CD8-positive, alpha-beta memory T cell (primary cell): Measurements from ENCODE around the gene IL16. TPM values are rescaled to one million over a fixed set of nuclear protein-coding genes. Genes with fewer than 3 reads are reported as not detected.
A peak's percentile ranks its signal among the peaks of the same experiment; 100 is the strongest.
"Not testable (repeated sequence)": the region's sequence is repeated elsewhere in the genome, so short reads cannot be mapped to it uniquely, and the experiment has no call there.

Experiments used
- CTCF ChIA-PET: fragments of 350-600 bp; sonication (Branson Sonifier 250); formaldehyde crosslinking; loops from one replicate; lab custom pipeline; 2021; ENCODE audit warnings: antibody characterized with exemption; lab: Charles Lee
- POLR2A ChIA-PET: fragments of 350-600 bp; sonication (Branson Sonifier 250); formaldehyde crosslinking; loops from one replicate; lab custom pipeline; 2021; ENCODE audit warnings: antibody characterized with exemption; lab: Charles Lee
- DNase-seq, 5 donors: peaks; one replicate each; pipeline versions ENCODE4 v3.0.0 to v3.0.0-alpha.2; 2020 to 2022; ENCODE audit warnings: mixed read lengths in 1 of 5
- H3K27ac ChIP-seq: one replicate; pipeline ENCODE4 v1.7.0; 2013; ENCODE audit warnings: low read depth, mild to moderate bottlenecking, low read length, moderate library complexity
- H3K27me3 ChIP-seq: 2 replicates; pipeline ENCODE4 v1.7.0; 2013; ENCODE audit warnings: low read length, mild to moderate bottlenecking; ENCODE audit not compliant: insufficient read depth, poor library complexity, severe bottlenecking
- H3K36me3 ChIP-seq: 2 replicates; pipeline ENCODE4 v1.7.0; 2013; ENCODE audit warnings: mild to moderate bottlenecking, low read length, moderate library complexity; ENCODE audit not compliant: insufficient read depth
- H3K4me1 ChIP-seq: 2 replicates; pipeline ENCODE4 v1.7.0; 2013; ENCODE audit warnings: mild to moderate bottlenecking, low read length, moderate library complexity; ENCODE audit not compliant: insufficient read depth
- H3K4me3 ChIP-seq: 2 replicates; pipeline ENCODE4 v1.7.0; 2013; ENCODE audit warnings: mild to moderate bottlenecking, low read length
- H3K9me3 ChIP-seq: 2 replicates; pipeline ENCODE4 v1.7.0; 2013; ENCODE audit warnings: mild to moderate bottlenecking, low read length
- H3K27ac Mint-ChIP-seq, 8 donors: one replicate each; pipeline ENCODE4 v1.8.0; 2020 to 2021; ENCODE audit warnings: mixed read lengths in 8 of 8, mild to moderate bottlenecking in 6 of 8, inconsistent platforms in 3 of 8, moderate library complexity in 3 of 8
- H3K27me3 Mint-ChIP-seq, 2 donors: one replicate each; pipeline ENCODE4 v1.8.0; 2020 to 2021; ENCODE audit warnings: mixed read lengths in 2 of 2, mild to moderate bottlenecking in 1 of 2, moderate library complexity in 1 of 2
- H3K36me3 Mint-ChIP-seq, 3 donors: one replicate each; pipeline ENCODE4 v1.8.0; 2020 to 2021; ENCODE audit warnings: mixed read lengths in 3 of 3, inconsistent platforms in 1 of 3, mild to moderate bottlenecking in 1 of 3
- H3K4me1 Mint-ChIP-seq, 3 donors: one replicate each; pipeline ENCODE4 v1.8.0; 2020 to 2021; ENCODE audit warnings: mixed read lengths in 3 of 3, inconsistent platforms in 1 of 3, mild to moderate bottlenecking in 1 of 3
- H3K4me3 Mint-ChIP-seq, 7 donors: one replicate each; pipeline ENCODE4 v1.8.0; 2020 to 2021; ENCODE audit warnings: mixed read lengths in 7 of 7, mild to moderate bottlenecking in 6 of 7, moderate library complexity in 4 of 7, inconsistent platforms in 2 of 7
- H3K9me3 Mint-ChIP-seq, 5 donors: one replicate each; pipeline ENCODE4 v1.8.0; 2020 to 2022; ENCODE audit warnings: mixed read lengths in 5 of 5, mild to moderate bottlenecking in 3 of 5, moderate library complexity in 2 of 5, inconsistent platforms in 1 of 5
- polyA plus RNA-seq: library from polyadenylated mRNA; unstranded; fragments of 300-500 nt; fragmentation: Illumina TruSeq; gene quantifications from one replicate; pipeline ENCODE4 v1.2.3, GENCODE V29; 2021
- total RNA-seq, 2 experiments: library from RNA; stranded (reverse); gene quantifications; one replicate each; pipeline ENCODE4 v1.2.3, GENCODE V29; 2021

Gene IL16
- total and polyA plus RNA-seq, 3 experiments from 2014 or later, result 73.4 to 310 (median 73.8) TPM

- H3K27me3 Mint-ChIP-seq, result peaks cover 0 to 1% of the 10 kb centered on the region in 2 donors
- H3K27ac ChIP-seq, result no peak overlapping the region
These were observed 141.7 kb downstream of the IL16 start for GRCh38 chr15:81338170-81339007.

GRCh38 chr15:81339321-81339720 is 142.6 kb downstream of the IL16 start:
- Histone ChIP-seq H3K27ac (no peak overlapping the region), H3K9me3 (no peaks in the 10 kb centered on the region), H3K4me1 (no peaks in the 10 kb centered on the region), H3K36me3 (no peaks in the 10 kb centered on the region), H3K27me3 (no peaks in the 10 kb centered on the region), H3K4me3 (no peak overlapping the region)
- Mint-ChIP-seq H3K27ac (no peak overlapping the region), H3K36me3 (peaks cover 0 to 4% (median 0%) of the 10 kb centered on the region in 3 donors), H3K4me3 (no peak overlapping the region), H3K4me1 (peaks cover 0 to 5% (median 5%) of the 10 kb centered on the region in 3 donors), H3K9me3 (no peaks in the 10 kb centered on the region), H3K27me3 (peaks cover 0 to 1% of the 10 kb centered on the region in 2 donors)
- POLR2A ChIA-PET, result no interaction called here
- CTCF ChIA-PET, result interaction anchor here (1.5 to 5.3 kb wide), 2 partner anchors 64 to 72 kb away, joined by 5 to 37 read pairs; no protein-coding TSS in a partner anchor
- no peak for DNase-seq

More at GRCh38 chr15:81338170-81339007, 141.7 kb downstream of the IL16 start:
- no peaks in the 10 kb centered on the region for H3K9me3 ChIP-seq
- H3K36me3 ChIP-seq, result no peaks in the 10 kb centered on the region
- no peak for DNase-seq
- POLR2A ChIA-PET, result no interaction called here
- Mint-ChIP-seq H3K4me3 (no peak overlapping the region), H3K36me3 (peaks cover 0 to 4% (median 0%) of the 10 kb centered on the region in 3 donors), H3K4me1 (peaks cover 0 to 5% (median 5%) of the 10 kb centered on the region in 3 donors), H3K27ac (peak overlapping the region in 1 of 8 donors; percentile 7), H3K9me3 (no peaks in the 10 kb centered on the region)
- CTCF ChIA-PET, result interaction anchor here (1.0 to 5.3 kb wide), 3 partner anchors 63 to 71 kb away, joined by 3 to 37 read pairs (median 5); no protein-coding TSS in a partner anchor
- H3K4me1 ChIP-seq, result no peaks in the 10 kb centered on the region
- no peak overlapping the region for H3K4me3 ChIP-seq
- H3K27me3 ChIP-seq, result no peaks in the 10 kb centered on the region

GRCh38 chr15:81339851-81340250 is 143.2 kb downstream of the IL16 start:
- Histone ChIP-seq H3K9me3 (no peaks in the 10 kb centered on the region), H3K4me1 (no peaks in the 10 kb centered on the region), H3K27me3 (no peaks in the 10 kb centered on the region), H3K4me3 (no peak overlapping the region), H3K36me3 (no peaks in the 10 kb centered on the region), H3K27ac (no peak overlapping the region)
- Mint-ChIP-seq H3K27ac (peak overlapping the region in 1 of 8 donors; percentile 9), H3K4me1 (peaks cover 0 to 5% (median 5%) of the 10 kb centered on the region in 3 donors), H3K9me3 (no peaks in the 10 kb centered on the region), H3K36me3 (peaks cover 0 to 4% (median 2%) of the 10 kb centered on the region in 3 donors), H3K27me3 (peaks cover 0 to 1% of the 10 kb centered on the region in 2 donors), H3K4me3 (no peak overlapping the region)
- ChIA-PET CTCF (interaction anchor here (1.5 kb wide), 1 partner anchor 64 kb away, joined by 5 read pairs; no protein-coding TSS in a partner anchor), POLR2A (no interaction called here)
- no peak for DNase-seq

GRCh38 chr15:81341351-81341750 is 144.7 kb downstream of the IL16 start:
- no peak for DNase-seq
- no peaks in the 10 kb centered on the region for H3K27me3 ChIP-seq
- no peak overlapping the region for H3K4me3 ChIP-seq
- no peaks in the 10 kb centered on the region for H3K4me1 ChIP-seq
- ChIA-PET POLR2A (no interaction called here), CTCF (interaction anchor here (1.2 kb wide), 1 partner anchor 66 kb away, joined by 3 read pairs; no protein-coding TSS in a partner anchor)
- peaks cover 0 to 4% (median 2%) of the 10 kb centered on the region in 3 donors for H3K36me3 Mint-ChIP-seq
- no peak overlapping the region for H3K4me3 Mint-ChIP-seq
- no peak overlapping the region for H3K27ac ChIP-seq
- H3K27me3 Mint-ChIP-seq, result peaks cover 0 to 1% of the 10 kb centered on the region in 2 donors
- peaks cover 0 to 5% (median 5%) of the 10 kb centered on the region in 3 donors for H3K4me1 Mint-ChIP-seq
- no peak overlapping the region for H3K27ac Mint-ChIP-seq
- no peaks in the 10 kb centered on the region for H3K9me3 Mint-ChIP-seq
- H3K9me3 ChIP-seq, result no peaks in the 10 kb centered on the region
- no peaks in the 10 kb centered on the region for H3K36me3 ChIP-seq

GRCh38 chr15:81343371-81343770 is 146.7 kb downstream of the IL16 start:
- no peaks in the 10 kb centered on the region for H3K9me3 Mint-ChIP-seq
- Histone ChIP-seq H3K4me1 (no peaks in the 10 kb centered on the region), H3K36me3 (no peaks in the 10 kb centered on the region), H3K27me3 (no peaks in the 10 kb centered on the region), H3K4me3 (no peak overlapping the region), H3K27ac (no peak overlapping the region), H3K9me3 (no peaks in the 10 kb centered on the region)
- no peak for DNase-seq
- H3K27me3 Mint-ChIP-seq, result peaks cover 0 to 4% of the 10 kb centered on the region in 2 donors
- no peaks in the 10 kb centered on the region for H3K4me1 Mint-ChIP-seq
- no peak overlapping the region for H3K27ac Mint-ChIP-seq
- POLR2A ChIA-PET, result no interaction called here
- CTCF ChIA-PET, result interaction anchor here (0.8 to 1.2 kb wide), 2 partner anchors 77 kb away, joined by 4 read pairs; no protein-coding TSS in a partner anchor
- H3K4me3 Mint-ChIP-seq, result no peak overlapping the region
- H3K36me3 Mint-ChIP-seq, result peaks cover 0 to 4% (median 2%) of the 10 kb centered on the region in 3 donors

- POLR2A ChIA-PET, result no interaction called here
These were observed 149.9 kb downstream of the IL16 start for GRCh38 chr15:81346611-81347010.

GRCh38 chr15:81347910-81348309 is 151.2 kb downstream of the IL16 start:
- POLR2A ChIA-PET, result no interaction called here
- H3K4me1 ChIP-seq, result no peaks in the 10 kb centered on the region
- no peak overlapping the region for H3K4me3 Mint-ChIP-seq
- H3K9me3 Mint-ChIP-seq, result no peaks in the 10 kb centered on the region
- no peak overlapping the region for H3K4me3 ChIP-seq
- H3K27me3 ChIP-seq, result no peaks in the 10 kb centered on the region
- peaks cover 0 to 8% of the 10 kb centered on the region in 2 donors for H3K27me3 Mint-ChIP-seq
- no peak overlapping the region for H3K27ac ChIP-seq
- peak overlapping the region in 1 of 8 donors; percentile 71 for H3K27ac Mint-ChIP-seq
- DNase-seq, result no peak
- CTCF ChIA-PET, result no interaction called here
- no peaks in the 10 kb centered on the region for H3K36me3 ChIP-seq
- no peaks in the 10 kb centered on the region for H3K4me1 Mint-ChIP-seq
- H3K36me3 Mint-ChIP-seq, result peaks cover 0 to 2% (median 0%) of the 10 kb centered on the region in 3 donors
- H3K9me3 ChIP-seq, result no peaks in the 10 kb centered on the region

More at GRCh38 chr15:81346611-81347010, 149.9 kb downstream of the IL16 start:
- Histone ChIP-seq H3K27me3 (no peaks in the 10 kb centered on the region), H3K36me3 (no peaks in the 10 kb centered on the region), H3K9me3 (no peaks in the 10 kb centered on the region), H3K27ac (no peak overlapping the region), H3K4me3 (no peak overlapping the region), H3K4me1 (no peaks in the 10 kb centered on the region)
- Mint-ChIP-seq H3K27me3 (peaks cover 0 to 8% of the 10 kb centered on the region in 2 donors), H3K4me1 (no peaks in the 10 kb centered on the region), H3K36me3 (peaks cover 0 to 2% (median 0%) of the 10 kb centered on the region in 3 donors), H3K4me3 (no peak overlapping the region), H3K27ac (no peak overlapping the region), H3K9me3 (no peaks in the 10 kb centered on the region)
- CTCF ChIA-PET, result interaction anchor here (2.2 kb wide), 1 partner anchor 80 kb away, joined by 5 read pairs; no protein-coding TSS in a partner anchor
- DNase-seq, result no peak

- H3K4me3 ChIP-seq, H3K36me3 Mint-ChIP-seq, DNase-seq, H3K9me3 Mint-ChIP-seq, H3K27ac ChIP-seq, H3K4me3 Mint-ChIP-seq, H3K4me1 ChIP-seq, CTCF ChIA-PET, H3K27me3 ChIP-seq, H3K27me3 Mint-ChIP-seq, H3K4me1 Mint-ChIP-seq, H3K9me3 ChIP-seq, H3K27ac Mint-ChIP-seq, H3K36me3 ChIP-seq, POLR2A ChIA-PET: not testable (repeated sequence)
These were observed 152.0 kb downstream of the IL16 start for GRCh38 chr15:81348691-81349090.
